ENCODE measurements around the gene AFAP1.

Gene AFAP1

GRCh38 chr4:7739077-7739917, 200.4 kb downstream of the AFAP1 start:
- Histone ChIP-seq H3K9ac (ENCODE audit: insufficient read length, low read depth) (no peak overlapping the region), H3K36me3 (ENCODE audit: insufficient read depth, insufficient read length, low read length) (no peaks in the 10 kb centered on the region), H3K27me3 (ENCODE audit: insufficient read depth, insufficient read length) (no peaks in the 10 kb centered on the region), H3K9me3 (ENCODE audit: insufficient read depth, low read length) (no peaks in the 10 kb centered on the region), H3K4me1 (ENCODE audit: insufficient read depth, insufficient read length) (peaks cover 3% of the 10 kb centered on the region), H3K4me3 (ENCODE audit: insufficient read length, low read depth) (no peak overlapping the region)
- TF ChIP-seq SUZ12 (IDR thresholded peaks at IDR 0.05; ENCODE audit: extremely low read depth, insufficient read depth, insufficient read length) (no peak), YY1 (IDR thresholded peaks at IDR 0.05; ENCODE audit: insufficient read depth, insufficient read length) (no peak), ZNF274 (IDR thresholded peaks at IDR 0.05; ENCODE audit: low read depth, low read length) (no peak)
- DNase-seq (ENCODE audit: low read depth, low spot score): no peak

- H3K4me1 ChIP-seq (ENCODE audit: insufficient read depth, insufficient read length): peaks cover 5% of the 10 kb centered on the region
- H3K4me3 ChIP-seq (ENCODE audit: insufficient read length, low read depth): no peak overlapping the region
- TF ChIP-seq YY1 (IDR thresholded peaks at IDR 0.05; ENCODE audit: insufficient read depth, insufficient read length) (no peak), ZNF274 (IDR thresholded peaks at IDR 0.05; ENCODE audit: low read depth, low read length) (no peak), SUZ12 (IDR thresholded peaks at IDR 0.05; ENCODE audit: extremely low read depth, insufficient read depth, insufficient read length) (no peak)
- no peak for DNase-seq (ENCODE audit: low read depth, low spot score)
- no peaks in the 10 kb centered on the region for H3K36me3 ChIP-seq (ENCODE audit: insufficient read depth, insufficient read length, low read length)
- H3K9ac ChIP-seq (ENCODE audit: insufficient read length, low read depth): peak overlapping the region; percentile 22
- no peaks in the 10 kb centered on the region for H3K9me3 ChIP-seq (ENCODE audit: insufficient read depth, low read length)
- H3K27me3 ChIP-seq (ENCODE audit: insufficient read depth, insufficient read length): no peaks in the 10 kb centered on the region
These were observed 201.1 kb downstream of the AFAP1 start for GRCh38 chr4:7738458-7739076.

GRCh38 chr4:7737752-7738457, 201.8 kb downstream of the AFAP1 start:
- H3K4me3 ChIP-seq (ENCODE audit: insufficient read length, low read depth): no peak overlapping the region
- no peaks in the 10 kb centered on the region for H3K36me3 ChIP-seq (ENCODE audit: insufficient read depth, insufficient read length, low read length)
- no peaks in the 10 kb centered on the region for H3K9me3 ChIP-seq (ENCODE audit: insufficient read depth, low read length)
- DNase-seq (ENCODE audit: low read depth, low spot score): no peak
- TF ChIP-seq YY1 (IDR thresholded peaks at IDR 0.05; ENCODE audit: insufficient read depth, insufficient read length) (no peak), SUZ12 (IDR thresholded peaks at IDR 0.05; ENCODE audit: extremely low read depth, insufficient read depth, insufficient read length) (no peak), ZNF274 (IDR thresholded peaks at IDR 0.05; ENCODE audit: low read depth, low read length) (no peak)
- H3K9ac ChIP-seq (ENCODE audit: insufficient read length, low read depth): peak overlapping the region; percentile 22
- peaks cover 5% of the 10 kb centered on the region for H3K4me1 ChIP-seq (ENCODE audit: insufficient read depth, insufficient read length)
- no peaks in the 10 kb centered on the region for H3K27me3 ChIP-seq (ENCODE audit: insufficient read depth, insufficient read length)

- H3K36me3 ChIP-seq (ENCODE audit: insufficient read depth, insufficient read length, low read length): no peaks in the 10 kb centered on the region
- H3K4me3 ChIP-seq (ENCODE audit: insufficient read length, low read depth): no peak overlapping the region
- peaks cover 5% of the 10 kb centered on the region for H3K4me1 ChIP-seq (ENCODE audit: insufficient read depth, insufficient read length)
- H3K9me3 ChIP-seq (ENCODE audit: insufficient read depth, low read length): no peaks in the 10 kb centered on the region
- H3K9ac ChIP-seq (ENCODE audit: insufficient read length, low read depth): no peak overlapping the region
- TF ChIP-seq YY1 (IDR thresholded peaks at IDR 0.05; ENCODE audit: insufficient read depth, insufficient read length) (no peak), ZNF274 (IDR thresholded peaks at IDR 0.05; ENCODE audit: low read depth, low read length) (no peak), SUZ12 (IDR thresholded peaks at IDR 0.05; ENCODE audit: extremely low read depth, insufficient read depth, insufficient read length) (no peak)
- no peaks in the 10 kb centered on the region for H3K27me3 ChIP-seq (ENCODE audit: insufficient read depth, insufficient read length)
- DNase-seq (ENCODE audit: low read depth, low spot score): no peak
These were observed 202.4 kb downstream of the AFAP1 start for GRCh38 chr4:7737268-7737645.

- Histone ChIP-seq H3K4me3 (ENCODE audit: insufficient read length, low read depth) (no peak overlapping the region), H3K9ac (ENCODE audit: insufficient read length, low read depth) (no peak overlapping the region), H3K4me1 (ENCODE audit: insufficient read depth, insufficient read length) (peaks cover 5% of the 10 kb centered on the region), H3K27me3 (ENCODE audit: insufficient read depth, insufficient read length) (no peaks in the 10 kb centered on the region), H3K9me3 (ENCODE audit: insufficient read depth, low read length) (no peaks in the 10 kb centered on the region), H3K36me3 (ENCODE audit: insufficient read depth, insufficient read length, low read length) (no peaks in the 10 kb centered on the region)
- no peak for DNase-seq (ENCODE audit: low read depth, low spot score)
- TF ChIP-seq YY1 (IDR thresholded peaks at IDR 0.05; ENCODE audit: insufficient read depth, insufficient read length) (no peak), SUZ12 (IDR thresholded peaks at IDR 0.05; ENCODE audit: extremely low read depth, insufficient read depth, insufficient read length) (no peak), ZNF274 (IDR thresholded peaks at IDR 0.05; ENCODE audit: low read depth, low read length) (no peak)
These were observed 203.0 kb downstream of the AFAP1 start for GRCh38 chr4:7736436-7737267.

GRCh38 chr4:7735961-7736360, 203.7 kb downstream of the AFAP1 start:
- Histone ChIP-seq H3K9me3 (ENCODE audit: insufficient read depth, low read length) (no peaks in the 10 kb centered on the region), H3K9ac (ENCODE audit: insufficient read length, low read depth) (no peak overlapping the region), H3K4me3 (ENCODE audit: insufficient read length, low read depth) (no peak overlapping the region), H3K27me3 (ENCODE audit: insufficient read depth, insufficient read length) (no peaks in the 10 kb centered on the region), H3K36me3 (ENCODE audit: insufficient read depth, insufficient read length, low read length) (no peaks in the 10 kb centered on the region), H3K4me1 (ENCODE audit: insufficient read depth, insufficient read length) (peaks cover 5% of the 10 kb centered on the region)
- DNase-seq (ENCODE audit: low read depth, low spot score): no peak
- no peak for TF ChIP-seq YY1 (IDR thresholded peaks at IDR 0.05; ENCODE audit: insufficient read depth, insufficient read length)
- TF ChIP-seq ZNF274 (IDR thresholded peaks at IDR 0.05; ENCODE audit: low read depth, low read length): no peak
- TF ChIP-seq SUZ12 (IDR thresholded peaks at IDR 0.05; ENCODE audit: extremely low read depth, insufficient read depth, insufficient read length): no peak
